GM23338 (cell line): Measurements from ENCODE around the gene ZNF614. TPM values are rescaled to one million over a fixed set of nuclear protein-coding genes. Genes with fewer than 3 reads are reported as not detected.

Experiments used
- ATAC-seq: fragments of 200-7000 bp; cut with Tn5 transposase; 3 replicates; pipeline ENCODE4 v1.9.1; 2020
- DNase-seq: peaks from one replicate; pipeline ENCODE4 v3.0.0-alpha.2; 2015; ENCODE audit warnings: low spot score
- H2AFZ ChIP-seq: fragments of 200-600 bp; sonication (generic); 2 replicates; pipeline ENCODE4 v1.8.0; 2016; ENCODE audit warnings: antibody characterized with exemption, mild to moderate bottlenecking, moderate library complexity
- H3F3A ChIP-seq: fragments of 200-600 bp; sonication (generic); replicated peaks from 2 replicates; pipeline ENCODE4 v1.8.0; 2017; ENCODE audit warnings: antibody characterized with exemption, mixed run types, low read depth
- H3K27ac ChIP-seq: fragments of 200-600 bp; sonication (generic); 2 replicates; pipeline ENCODE4 v1.6.1; 2016; ENCODE audit warnings: low read depth
- H3K27me3 ChIP-seq: fragments of 200-600 bp; sonication (generic); 2 replicates; pipeline ENCODE4 v1.8.0; 2016; ENCODE audit warnings: mild to moderate bottlenecking, mixed run types, moderate library complexity; ENCODE audit not compliant: insufficient read depth
- H3K36me3 ChIP-seq: fragments of 200-600 bp; sonication (generic); 2 replicates; pipeline ENCODE4 v1.8.0; 2016; ENCODE audit warnings: mild to moderate bottlenecking; ENCODE audit not compliant: insufficient read depth
- H3K4me1 ChIP-seq: fragments of 200-600 bp; sonication (generic); 2 replicates; pipeline ENCODE4 v1.8.0; 2016; ENCODE audit warnings: mild to moderate bottlenecking, moderate library complexity; ENCODE audit not compliant: insufficient read depth
- H3K4me2 ChIP-seq: fragments of 200-600 bp; sonication (generic); 2 replicates; pipeline ENCODE4 v1.7.1; 2017; ENCODE audit warnings: mixed run types
- H3K4me3 ChIP-seq: fragments of 200-600 bp; sonication (generic); 2 replicates; pipeline ENCODE4 v1.6.1; 2016; ENCODE audit warnings: mixed run types
- H3K79me2 ChIP-seq: fragments of 200-600 bp; sonication (generic); replicated peaks from 2 replicates; pipeline ENCODE4 v1.8.0; 2017; ENCODE audit warnings: mild to moderate bottlenecking; ENCODE audit not compliant: insufficient read depth
- H3K9me2 ChIP-seq: fragments of 200-600 bp; sonication (generic); 2 replicates; pipeline ENCODE4 v1.8.0; 2017; ENCODE audit not compliant: insufficient read depth
- H4K20me1 ChIP-seq: fragments of 200-600 bp; sonication (generic); replicated peaks from 2 replicates; pipeline ENCODE4 v1.8.0; 2017; ENCODE audit warnings: mild to moderate bottlenecking; ENCODE audit not compliant: insufficient read depth
- H3K27ac Mint-ChIP-seq: 2 replicates; pipeline ENCODE4 v1.8.0; 2020; ENCODE audit warnings: inconsistent platforms, mild to moderate bottlenecking, moderate library complexity, mixed read lengths
- H3K27me3 Mint-ChIP-seq: 3 replicates; pipeline ENCODE4 v1.8.0; 2022; ENCODE audit warnings: low read depth, mild to moderate bottlenecking, moderate library complexity, mixed read lengths, inconsistent platforms; ENCODE audit not compliant: insufficient read depth, poor library complexity
- H3K36me3 Mint-ChIP-seq: 3 replicates; pipeline ENCODE4 v1.8.0; 2021; ENCODE audit warnings: low read depth, mild to moderate bottlenecking, inconsistent platforms, moderate library complexity, mixed read lengths
- H3K4me1 Mint-ChIP-seq: 3 replicates; pipeline ENCODE4 v1.8.0; 2020; ENCODE audit warnings: mild to moderate bottlenecking, inconsistent platforms, mixed read lengths
- H3K4me3 Mint-ChIP-seq: 3 replicates; pipeline ENCODE4 v1.8.0; 2021; ENCODE audit warnings: moderate library complexity, mild to moderate bottlenecking, inconsistent platforms, mixed read lengths
- H3K9me3 Mint-ChIP-seq: 3 replicates; pipeline ENCODE4 v1.8.0; 2020; ENCODE audit warnings: moderate library complexity, mild to moderate bottlenecking, inconsistent platforms, mixed read lengths
- CREB1 ChIP-seq: fragments of 250-450 bp; sonication (Bioruptor Pico); IDR thresholded peaks from 2 replicates; pipeline ENCODE4 v1.5.0; 2020; ENCODE audit warnings: low read depth, mild to moderate bottlenecking, moderate library complexity
- CTCF ChIP-seq, 2 experiments: fragments of 200-600 bp in 1 of 2; sonication (generic) in 1 of 2; conservative IDR thresholded peaks; 2 replicates each; pipeline versions ENCODE4 v1.5.1 to v1.6.1; 2016 to 2017; ENCODE audit warnings: antibody characterized with exemption in 2 of 2, low read depth in 2 of 2, mild to moderate bottlenecking in 2 of 2, moderate library complexity in 1 of 2
- ETS1 ChIP-seq: IDR thresholded peaks from 2 replicates; pipeline ENCODE4 v1.6.1; 2016; ENCODE audit warnings: antibody characterized with exemption
- EZH2 ChIP-seq: fragments of 200-600 bp; sonication (generic); IDR thresholded peaks from one replicate; pipeline ENCODE4 v1.8.0; 2017; ENCODE audit warnings: antibody characterized with exemption, mild to moderate bottlenecking, low read depth; ENCODE audit not compliant: unreplicated experiment
- EZH2phosphoT487 ChIP-seq: fragments of 200-600 bp; sonication (generic); IDR thresholded peaks from one replicate; pipeline ENCODE4 v1.8.1; 2018; ENCODE audit warnings: antibody characterized with exemption; ENCODE audit not compliant: unreplicated experiment
- JUNB ChIP-seq: IDR thresholded peaks from one replicate; pipeline ENCODE4 v1.6.1; 2016; ENCODE audit warnings: antibody characterized with exemption; ENCODE audit not compliant: unreplicated experiment
- NANOG ChIP-seq: IDR thresholded peaks from 2 replicates; pipeline ENCODE4 v1.6.1; 2016; ENCODE audit warnings: antibody characterized with exemption, borderline replicate concordance
- POLR2AphosphoS5 ChIP-seq: IDR thresholded peaks from 2 replicates; pipeline ENCODE4 v1.6.1; 2016; ENCODE audit warnings: antibody characterized with exemption, low read depth
- STAT1 ChIP-seq: IDR thresholded peaks from one replicate; pipeline ENCODE4 v1.6.1; 2016; ENCODE audit warnings: antibody characterized with exemption; ENCODE audit not compliant: unreplicated experiment
- ZNF114 ChIP-seq: fragments of 250-450 bp; sonication (Bioruptor Pico); IDR thresholded peaks from 2 replicates; pipeline ENCODE4 v1.5.0; 2020; ENCODE audit warnings: mild to moderate bottlenecking, moderate library complexity
- ZNF331 ChIP-seq: fragments of 250-450 bp; sonication (Bioruptor Pico); IDR thresholded peaks from 2 replicates; pipeline ENCODE4 v1.5.0; 2020; ENCODE audit warnings: low read depth, mild to moderate bottlenecking, moderate library complexity
- ZNF462 ChIP-seq: fragments of 250-450 bp; sonication (Bioruptor Pico); IDR thresholded peaks from 2 replicates; pipeline ENCODE4 v1.5.0; 2020; ENCODE audit warnings: mild to moderate bottlenecking, moderate library complexity
- polyA plus RNA-seq: library from polyadenylated mRNA; unstranded; fragments of >200 nt; fragmentation: Nextera tagmentation; extraction: Ambion mirVana; gene quantifications from 2 replicates; pipeline ENCODE4 v1.2.1, GENCODE V29; 2016
- total RNA-seq: library from RNA; depleted of rRNA; stranded (reverse); fragments of >200 nt; shearing (Covaris generic); gene quantifications from 2 replicates; pipeline ENCODE4 v1.2.3, GENCODE V29; 2014
- TF ChIP-seq, protein P1 (sequence below): IDR thresholded peaks from one replicate; pipeline ENCODE4 v1.6.1; 2018; ENCODE audit warnings: antibody characterized with exemption; ENCODE audit not compliant: unreplicated experiment

Gene ZNF614
- total and polyA plus RNA-seq, 2 experiments from 2014 or later = 9.1 to 26.2 TPM

GRCh38 chr19:52028780-52029123, 573 bp upstream of the ZNF614 start:
- Mint-ChIP-seq H3K27me3 (peaks cover 12% of the 10 kb centered on the region), H3K27ac (peak overlapping the region; percentile 98), H3K4me1 (peaks cover 11% of the 10 kb centered on the region), H3K4me3 (peak overlapping the region; percentile 99), H3K9me3 (peaks cover 34% of the 10 kb centered on the region), H3K36me3 (peaks cover 74% of the 10 kb centered on the region)
- no peak for TF ChIP-seq EZH2
- no peak for TF ChIP-seq NANOG
- no peak for TF ChIP-seq EZH2phosphoT487
- TF ChIP-seq ZNF331 = no peak
- no peak for TF ChIP-seq ZNF114
- no peak for TF ChIP-seq POLR2AphosphoS5
- TF ChIP-seq JUNB = no peak
- no peak for TF ChIP-seq ZNF462 (CRISPR knock-in tag)
- TF ChIP-seq CTCF (conservative IDR thresholded peaks at IDR 0.05; ENCODE audit: low read depth in 2 of 2) = no peak
- TF ChIP-seq CREB1 (CRISPR knock-in tag) = no peak
- TF ChIP-seq, protein P1, sequence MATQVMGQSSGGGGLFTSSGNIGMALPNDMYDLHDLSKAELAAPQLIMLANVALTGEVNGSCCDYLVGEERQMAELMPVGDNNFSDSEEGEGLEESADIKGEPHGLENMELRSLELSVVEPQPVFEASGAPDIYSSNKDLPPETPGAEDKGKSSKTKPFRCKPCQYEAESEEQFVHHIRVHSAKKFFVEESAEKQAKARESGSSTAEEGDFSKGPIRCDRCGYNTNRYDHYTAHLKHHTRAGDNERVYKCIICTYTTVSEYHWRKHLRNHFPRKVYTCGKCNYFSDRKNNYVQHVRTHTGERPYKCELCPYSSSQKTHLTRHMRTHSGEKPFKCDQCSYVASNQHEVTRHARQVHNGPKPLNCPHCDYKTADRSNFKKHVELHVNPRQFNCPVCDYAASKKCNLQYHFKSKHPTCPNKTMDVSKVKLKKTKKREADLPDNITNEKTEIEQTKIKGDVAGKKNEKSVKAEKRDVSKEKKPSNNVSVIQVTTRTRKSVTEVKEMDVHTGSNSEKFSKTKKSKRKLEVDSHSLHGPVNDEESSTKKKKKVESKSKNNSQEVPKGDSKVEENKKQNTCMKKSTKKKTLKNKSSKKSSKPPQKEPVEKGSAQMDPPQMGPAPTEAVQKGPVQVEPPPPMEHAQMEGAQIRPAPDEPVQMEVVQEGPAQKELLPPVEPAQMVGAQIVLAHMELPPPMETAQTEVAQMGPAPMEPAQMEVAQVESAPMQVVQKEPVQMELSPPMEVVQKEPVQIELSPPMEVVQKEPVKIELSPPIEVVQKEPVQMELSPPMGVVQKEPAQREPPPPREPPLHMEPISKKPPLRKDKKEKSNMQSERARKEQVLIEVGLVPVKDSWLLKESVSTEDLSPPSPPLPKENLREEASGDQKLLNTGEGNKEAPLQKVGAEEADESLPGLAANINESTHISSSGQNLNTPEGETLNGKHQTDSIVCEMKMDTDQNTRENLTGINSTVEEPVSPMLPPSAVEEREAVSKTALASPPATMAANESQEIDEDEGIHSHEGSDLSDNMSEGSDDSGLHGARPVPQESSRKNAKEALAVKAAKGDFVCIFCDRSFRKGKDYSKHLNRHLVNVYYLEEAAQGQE = no peak
- TF ChIP-seq STAT1 = no peak
- no peak for TF ChIP-seq ETS1
- H3K36me3 ChIP-seq = peaks cover 40% of the 10 kb centered on the region
- peak; percentile 61 for ATAC-seq
- H3K27ac ChIP-seq = peak overlapping the region; percentile 96
- H3K4me1 ChIP-seq = peaks cover 10% of the 10 kb centered on the region
- no peaks in the 10 kb centered on the region for H3K27me3 ChIP-seq
- no peaks in the 10 kb centered on the region; the same call in 1 of the 2 replicates for H3F3A ChIP-seq
- H2AFZ ChIP-seq = peak overlapping the region; percentile 87
- H3K9me2 ChIP-seq = 0 out of 2 replicates have a peak, but pooled peaks cover 6% of the 10 kb centered on the region
- peaks cover 36% of the 10 kb centered on the region for H3K79me2 ChIP-seq
- DNase-seq = no peak
- no peaks in the 10 kb centered on the region for H4K20me1 ChIP-seq
- peak overlapping the region; percentile 93 for H3K4me3 ChIP-seq
- H3K4me2 ChIP-seq = peak overlapping the region; percentile 82
